DMS53 treated with DMSO at 0.1 percent for 48 hours (cell line): Measurements from ENCODE around the gene LRRC2.
"Not testable (repeated sequence)": the region's sequence is repeated elsewhere in the genome, so short reads cannot be mapped to it uniquely, and the experiment has no call there.

ENCODE experiments used
- DNase-seq: peaks from one replicate; lab custom pipeline; 2025; ENCODE audit not compliant: unreplicated experiment; lab: John Stamatoyannopoulos, UW

The LRRC2 gene, protein sequence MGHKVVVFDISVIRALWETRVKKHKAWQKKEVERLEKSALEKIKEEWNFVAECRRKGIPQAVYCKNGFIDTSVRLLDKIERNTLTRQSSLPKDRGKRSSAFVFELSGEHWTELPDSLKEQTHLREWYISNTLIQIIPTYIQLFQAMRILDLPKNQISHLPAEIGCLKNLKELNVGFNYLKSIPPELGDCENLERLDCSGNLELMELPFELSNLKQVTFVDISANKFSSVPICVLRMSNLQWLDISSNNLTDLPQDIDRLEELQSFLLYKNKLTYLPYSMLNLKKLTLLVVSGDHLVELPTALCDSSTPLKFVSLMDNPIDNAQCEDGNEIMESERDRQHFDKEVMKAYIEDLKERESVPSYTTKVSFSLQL

DNA sequence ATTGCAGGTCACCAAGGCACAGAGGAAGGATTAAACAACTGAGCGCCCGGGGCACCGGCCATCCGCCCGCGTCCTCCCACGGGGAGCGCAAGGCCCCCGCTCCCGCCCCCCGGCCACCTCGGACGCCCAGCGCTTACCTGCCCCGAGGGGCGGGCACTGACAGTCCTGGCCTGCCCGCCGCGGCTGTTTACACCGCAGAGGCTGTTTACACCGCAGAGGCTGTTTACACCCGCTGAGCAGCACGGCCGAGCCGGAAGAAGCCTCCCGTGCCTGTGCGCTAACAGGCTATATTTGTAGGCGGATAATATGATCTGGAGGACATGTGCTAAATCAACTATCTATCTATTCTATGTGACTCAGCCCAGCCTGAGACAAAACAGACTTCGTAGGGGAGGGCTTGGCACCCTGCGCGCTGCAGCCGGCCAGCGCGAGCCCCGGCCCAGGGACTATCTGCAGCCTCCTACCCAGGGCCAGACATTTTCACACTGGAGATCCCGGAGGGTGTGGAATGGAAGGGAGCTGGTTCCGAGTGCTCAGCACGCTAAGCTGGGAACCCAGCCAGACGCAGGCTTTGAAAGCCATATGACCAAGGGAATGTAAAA, at the start of gene LRRC2:
Gene LRRC2, minus strand, starts transcription at position 263 of the 602 bp plus-strand sequence. CDS start 14,711 bp downstream, outside the sequence.
- peak; percentile 20 for DNase-seq

DNA sequence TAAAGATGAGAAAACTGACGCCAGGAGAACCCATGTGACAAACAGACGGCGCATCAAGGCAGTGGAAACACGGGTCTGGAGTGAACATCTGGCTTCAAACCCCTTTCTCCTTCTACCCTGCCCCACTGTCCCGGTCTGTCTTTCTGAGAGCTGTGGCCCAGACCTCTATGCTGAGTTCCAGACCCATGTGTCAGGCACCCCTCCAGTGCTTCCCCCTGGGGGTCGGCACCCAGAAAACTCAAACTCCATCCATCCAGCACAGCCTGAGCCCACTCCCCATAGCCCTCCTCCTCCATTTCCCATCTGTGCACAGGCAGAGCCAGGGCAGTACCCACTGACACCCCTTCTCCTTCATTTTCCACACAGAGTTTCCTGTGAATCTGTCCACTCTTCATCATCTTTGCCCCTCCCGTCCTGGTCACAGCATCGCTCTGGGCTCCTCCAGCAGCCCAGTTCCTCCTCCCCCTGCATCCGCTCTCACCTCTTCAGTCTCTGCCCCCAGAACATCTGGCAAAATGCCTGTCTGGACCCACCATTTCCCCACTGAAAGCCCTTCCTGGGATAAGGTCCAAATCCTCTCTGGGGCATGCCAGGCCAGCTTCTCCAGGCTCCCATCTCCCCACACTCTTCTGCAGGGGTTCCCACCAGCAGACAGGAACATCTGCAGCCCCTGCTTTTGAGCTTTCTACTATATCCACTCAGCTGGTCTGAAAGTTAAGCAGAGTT, 49.1 kb upstream of the LRRC2 start:
- no peak for DNase-seq

DNA sequence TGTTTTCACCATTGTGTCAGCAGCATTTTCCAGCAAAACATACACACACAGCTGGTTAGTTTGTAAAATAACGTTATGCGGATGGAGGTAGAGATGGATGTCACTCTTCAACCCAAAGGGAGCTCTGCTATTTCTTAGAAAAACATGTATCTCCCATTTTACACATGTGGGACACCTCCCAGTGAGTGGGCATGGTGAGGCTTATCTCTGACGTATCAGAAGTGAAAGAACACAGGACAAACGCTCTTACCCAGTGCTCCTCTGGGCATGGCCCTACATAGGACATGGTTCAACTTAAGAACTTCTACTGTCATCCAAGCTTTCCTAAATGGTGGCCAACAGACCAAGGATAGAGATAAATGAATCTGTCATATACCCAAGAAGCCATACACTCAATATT, 48.3 kb upstream of the LRRC2 start:
- no peak for DNase-seq

DNA sequence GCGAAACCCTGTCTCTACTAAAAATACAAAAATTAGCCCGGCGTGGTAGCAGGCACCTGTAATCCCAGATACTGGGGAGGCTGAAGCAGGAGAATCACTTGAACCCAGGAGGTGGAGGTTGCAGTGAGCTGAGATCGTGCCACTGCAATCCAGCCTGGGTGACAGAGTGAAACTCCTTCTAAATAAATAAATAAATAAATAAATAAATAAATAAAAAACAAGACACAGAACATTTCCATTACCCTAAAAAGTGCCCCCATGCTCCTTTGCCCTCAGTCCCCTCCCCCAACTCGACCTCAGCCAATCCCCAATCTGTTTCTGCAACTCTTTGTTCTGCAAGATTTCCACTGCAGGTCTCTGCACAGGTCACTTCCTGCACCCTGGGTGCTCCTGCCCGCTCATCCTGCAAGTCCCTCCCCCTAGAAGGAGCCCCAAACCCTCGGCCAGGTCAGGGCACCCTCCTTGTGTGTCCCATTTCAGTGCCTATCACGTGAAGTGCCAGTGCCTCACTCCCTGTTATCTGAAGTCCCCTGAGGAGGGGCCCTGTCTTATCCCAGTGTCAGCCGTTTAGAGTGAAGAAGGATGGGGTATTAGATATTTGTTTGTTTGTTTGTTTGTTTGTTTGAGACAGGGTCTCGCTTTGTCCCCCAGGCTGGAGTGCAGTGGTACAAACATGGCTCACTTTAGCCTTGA, 47.4 kb upstream of the LRRC2 start:
- no peak for DNase-seq

DNA sequence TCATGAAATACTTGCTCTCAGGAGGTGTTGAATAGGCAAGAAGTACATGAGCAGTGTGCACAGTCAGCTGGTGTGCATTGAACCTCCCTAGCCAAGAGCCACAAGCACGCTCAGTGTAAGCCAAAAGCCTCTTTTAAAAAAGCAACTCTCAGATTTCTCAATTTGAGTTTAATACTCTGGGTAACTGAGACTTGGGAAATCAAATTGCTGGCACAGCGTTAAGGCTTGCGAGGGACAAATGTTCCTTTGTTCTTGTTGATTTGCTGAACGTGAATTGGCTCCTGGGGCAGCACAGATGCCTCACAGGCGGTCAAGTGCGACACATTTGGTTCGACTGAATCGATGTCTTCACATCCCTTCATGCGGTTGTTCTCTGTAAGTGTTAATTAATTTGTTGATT, 46.2 kb upstream of the LRRC2 start, which contains the start of gene FAM240A:
Gene FAM240A, plus strand, starts transcription at position 202 of the 400 bp plus-strand sequence. Its CDS starts 159 bp downstream, at position 361.
- no peak for DNase-seq

DNA sequence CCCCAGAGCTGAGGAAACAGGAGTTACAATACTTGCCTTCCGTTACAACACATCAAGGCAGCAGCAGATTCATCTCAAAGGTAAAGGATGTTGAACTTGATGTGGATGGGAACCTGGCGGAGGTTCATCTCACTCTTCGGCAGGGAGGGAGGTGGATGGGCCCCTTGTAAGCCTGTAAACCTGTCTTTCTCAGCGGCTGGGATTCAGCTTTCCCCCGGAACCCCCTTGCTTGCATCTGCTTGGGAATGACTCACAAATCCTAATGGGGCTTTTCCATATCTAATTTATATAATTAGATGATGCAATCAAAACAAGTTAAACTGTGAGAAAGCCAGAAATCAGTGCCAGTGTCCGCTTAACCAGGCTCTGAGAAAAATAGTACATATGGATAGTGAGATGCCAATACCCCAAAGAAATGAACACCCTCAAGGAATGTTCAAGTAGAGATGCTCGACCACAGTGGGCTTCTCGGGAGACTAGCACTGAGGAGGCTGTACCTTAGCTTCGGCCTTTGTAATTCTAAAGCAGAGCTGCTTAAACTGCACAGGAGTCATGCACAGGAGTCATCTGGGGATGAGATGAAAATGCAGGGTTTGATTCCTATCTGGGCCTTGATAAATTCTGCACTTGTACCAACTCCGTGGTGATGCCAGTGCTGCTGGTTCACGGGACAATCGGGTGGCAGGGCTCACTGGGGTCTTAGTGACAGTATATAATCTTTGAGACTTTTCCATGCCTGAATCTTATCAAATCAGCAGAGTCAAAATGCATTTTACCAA, 44.0 kb upstream of the LRRC2 start:
- no peak for DNase-seq

DNA sequence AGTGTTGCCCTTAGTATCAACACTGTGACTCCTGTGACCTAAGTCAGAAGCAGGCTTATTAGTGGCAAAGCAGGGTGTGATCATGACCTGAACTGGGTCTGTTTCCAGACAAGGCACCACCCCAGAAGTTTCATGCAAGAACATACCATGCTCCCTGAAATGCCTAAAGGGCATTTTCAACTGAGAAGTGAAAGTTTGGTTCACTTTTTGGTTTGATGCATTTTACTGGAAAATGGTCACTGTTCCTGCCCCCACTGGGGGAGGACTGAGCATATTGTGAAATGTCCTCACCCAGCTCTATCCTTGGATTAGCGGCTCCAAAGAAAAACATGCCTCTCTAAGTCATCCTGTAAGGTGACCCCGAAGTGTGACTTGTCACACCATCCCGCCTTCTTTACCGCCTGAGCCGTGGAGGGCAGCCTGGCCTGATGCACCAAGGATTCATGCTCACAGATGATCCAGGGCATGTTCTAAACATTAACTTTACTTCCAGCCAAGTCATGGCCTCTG, 43.2 kb upstream of the LRRC2 start:
- no peak for DNase-seq

DNA sequence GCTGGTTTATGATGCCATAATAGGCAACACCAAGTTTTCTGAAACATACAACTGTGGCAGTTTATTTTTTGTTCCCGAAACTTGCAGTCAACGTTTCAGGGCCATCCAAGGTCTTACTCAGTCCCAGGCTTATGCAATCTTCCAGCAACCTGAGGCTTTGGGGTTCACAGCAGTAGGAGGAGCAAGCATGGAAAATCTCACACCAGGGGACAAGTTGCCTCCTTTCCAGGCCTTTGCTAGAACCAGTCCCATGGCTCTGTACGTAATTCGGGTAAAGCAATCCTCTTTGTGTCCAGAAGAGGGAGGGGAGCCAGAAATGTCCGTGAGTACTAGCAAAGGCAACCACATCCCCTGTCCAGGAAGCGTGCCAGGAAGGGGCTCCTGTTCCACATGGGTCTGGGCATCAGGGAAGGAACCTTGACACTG, 41.5 kb upstream of the LRRC2 start:
- no peak for DNase-seq

DNA sequence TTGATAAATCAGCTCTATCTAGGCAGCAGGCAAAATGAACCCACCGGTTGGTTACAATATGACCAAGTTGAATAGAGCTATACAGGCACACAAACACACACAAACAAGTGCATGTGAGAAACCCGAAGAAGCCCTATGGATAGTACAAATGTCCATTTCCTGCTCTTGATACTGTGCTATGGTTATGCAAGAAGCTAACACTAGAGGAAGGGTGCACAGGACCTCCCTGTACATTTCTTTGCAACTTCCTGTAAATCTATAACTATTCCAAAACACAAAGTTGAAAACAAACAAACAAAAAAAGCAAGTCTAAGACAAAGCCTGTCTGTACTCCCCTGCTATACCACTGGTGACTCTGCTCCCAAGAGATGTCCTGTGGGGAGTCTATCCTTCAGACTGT, 38.0 kb upstream of the LRRC2 start:
- no peak for DNase-seq

DNA sequence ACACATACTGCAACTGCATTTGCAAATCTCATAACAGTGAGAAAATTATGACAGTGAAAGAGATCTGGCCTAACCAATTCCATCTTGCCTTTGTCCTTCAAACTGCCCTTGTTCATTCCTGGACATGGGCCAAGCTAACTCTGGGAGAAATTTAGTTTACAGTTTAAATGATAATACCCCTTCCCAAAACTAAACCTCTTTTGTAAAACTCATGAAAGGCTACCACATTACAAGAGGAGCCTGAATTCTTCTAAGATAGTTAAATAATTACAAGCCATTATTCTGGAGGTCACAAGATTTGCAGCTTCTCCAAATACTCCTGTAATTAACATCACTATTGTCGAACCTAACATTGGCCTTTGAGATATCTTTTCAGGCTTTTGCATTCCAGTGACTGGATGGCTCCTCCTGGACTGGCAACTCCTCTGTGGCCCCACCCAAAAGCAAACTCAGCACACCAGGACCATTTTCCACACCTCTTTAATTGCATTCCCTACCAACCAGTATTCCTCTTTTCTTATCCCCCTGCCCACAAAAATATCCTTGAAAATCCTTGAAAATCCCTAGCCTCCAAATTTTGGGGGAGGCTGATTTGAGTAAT, 37.4 kb upstream of the LRRC2 start:
- DNase-seq = no peak

DNA sequence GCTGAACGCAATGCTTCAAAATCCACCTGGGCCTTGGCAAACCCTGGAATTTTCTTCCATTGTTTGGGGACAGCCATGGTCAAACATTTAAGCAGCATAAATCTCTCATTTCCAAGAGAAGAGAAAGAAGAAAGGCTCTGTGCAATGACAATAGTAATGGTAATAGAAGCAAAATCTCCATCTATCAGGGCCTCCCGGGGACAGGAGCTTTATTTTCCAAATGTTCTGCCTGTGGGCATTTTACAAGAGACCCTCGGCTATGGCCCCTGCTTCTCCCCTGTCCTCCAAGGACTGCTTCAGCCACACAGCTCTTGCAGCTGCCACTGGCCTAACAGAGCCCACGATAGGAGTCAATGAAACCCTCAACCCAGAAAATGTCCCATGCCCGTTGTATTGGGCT, 33.5 kb upstream of the LRRC2 start:
- no peak for DNase-seq

DNA sequence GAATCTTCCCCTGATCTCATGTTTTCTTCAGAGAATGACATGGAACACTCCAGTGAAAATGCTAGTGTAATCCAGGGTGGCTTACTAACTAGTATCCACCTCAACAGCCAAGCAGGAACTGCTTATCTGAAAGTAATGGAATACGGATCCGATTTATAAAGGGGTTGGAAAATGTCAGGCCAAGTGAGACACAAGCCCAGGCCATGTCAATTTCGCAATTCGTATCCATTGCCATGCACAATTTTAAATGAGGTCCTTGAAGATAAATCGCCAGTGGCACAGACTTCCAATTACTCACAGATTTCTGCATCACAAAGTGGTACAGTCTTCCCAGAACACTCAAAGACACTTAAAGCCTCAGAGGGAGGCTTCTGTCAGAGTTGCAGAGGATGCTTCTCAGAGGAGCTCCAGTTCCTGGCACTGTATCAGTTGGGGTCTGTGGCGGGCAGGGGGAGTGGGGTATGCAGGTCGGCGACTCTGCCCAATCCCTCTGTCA, 29.8 kb upstream of the LRRC2 start:
- no peak for DNase-seq

DNA sequence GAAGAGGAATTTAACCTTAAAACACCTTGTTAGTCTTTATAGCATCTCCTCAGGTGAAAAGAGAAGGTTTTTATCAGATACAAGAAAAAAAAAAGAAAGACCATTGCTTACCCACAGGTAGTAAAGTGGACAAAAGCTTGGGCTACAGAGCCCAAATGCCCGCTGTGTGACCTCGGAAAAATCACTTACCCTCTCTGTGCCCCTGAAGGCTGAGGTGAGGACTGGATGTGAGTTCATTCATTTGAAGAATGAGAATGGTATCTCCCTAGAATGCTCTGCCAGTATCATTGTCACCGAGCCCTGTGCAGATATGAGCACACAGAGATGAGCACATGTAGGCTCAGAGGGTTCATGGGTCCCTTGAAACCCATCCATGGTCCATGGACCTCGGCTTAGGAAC, 28.6 kb upstream of the LRRC2 start:
- DNase-seq = no peak

DNA sequence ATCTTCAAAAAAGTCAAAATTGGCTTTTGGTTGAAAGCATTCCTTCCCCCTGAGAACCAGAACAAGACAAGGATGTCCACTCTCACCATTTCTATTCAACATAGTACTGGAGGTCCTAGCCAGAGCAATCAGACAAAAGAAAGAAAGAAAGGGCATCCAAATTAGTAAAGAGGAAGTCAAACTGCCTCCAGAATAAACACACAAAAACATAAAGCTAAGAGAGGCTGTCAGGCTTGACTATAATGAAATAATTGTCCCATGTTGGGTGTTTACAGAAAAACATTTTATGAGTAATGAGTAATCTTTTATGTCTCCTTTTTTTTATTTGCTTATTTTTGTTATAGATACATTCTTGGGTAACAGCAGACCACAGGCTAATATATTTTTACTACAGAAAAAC, 27.9 kb upstream of the LRRC2 start:
- no peak for DNase-seq

DNA sequence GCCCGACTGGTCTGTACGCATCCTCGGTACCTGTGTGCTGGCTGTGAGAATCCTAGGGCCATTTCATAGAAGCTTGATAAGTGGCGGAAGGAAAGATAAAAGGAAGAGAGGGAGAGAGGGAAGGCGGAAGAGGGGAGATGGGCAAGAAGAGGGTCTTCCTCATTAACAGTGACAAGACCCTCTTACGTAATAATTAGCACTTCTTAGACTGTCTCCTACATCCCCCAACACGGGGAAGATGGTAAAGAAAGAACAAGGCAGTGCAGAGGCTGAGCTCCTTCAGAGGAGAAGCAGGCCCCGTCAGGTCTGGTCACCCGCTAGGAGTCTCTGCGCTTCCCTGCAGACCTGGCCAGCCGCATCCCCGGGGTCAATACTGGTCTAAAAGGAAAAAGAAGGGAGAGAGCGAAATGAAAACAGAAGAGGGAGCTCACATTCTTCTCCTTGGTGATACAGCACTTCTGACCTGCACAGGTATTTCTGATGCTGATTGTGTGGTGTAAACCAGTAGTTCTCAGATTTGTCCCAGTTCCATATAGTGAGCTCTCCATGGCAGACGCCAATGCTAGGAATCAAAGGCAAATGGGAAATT, 27.3 kb upstream of the LRRC2 start:
- DNase-seq = no peak

DNA sequence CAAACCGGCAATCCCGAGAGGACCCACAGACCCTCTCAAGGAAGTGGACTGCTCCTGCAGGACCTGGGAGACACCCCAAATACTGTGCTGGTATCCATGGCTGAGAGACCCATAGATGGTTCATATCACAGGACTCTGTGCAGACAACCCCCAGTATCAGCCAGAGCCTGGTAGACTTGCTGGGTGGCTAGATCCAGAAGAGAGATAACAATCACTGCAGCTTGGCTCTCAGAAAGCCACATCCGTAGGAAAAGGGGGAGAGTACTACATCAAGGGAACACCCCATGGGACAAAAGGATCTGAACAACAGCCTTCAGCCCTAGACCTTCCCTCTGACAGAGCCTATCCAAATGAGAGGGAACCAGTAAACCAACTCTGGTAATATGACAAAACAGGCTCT, 21.2 kb upstream of the LRRC2 start:
- not testable (repeated sequence) for DNase-seq

DNA sequence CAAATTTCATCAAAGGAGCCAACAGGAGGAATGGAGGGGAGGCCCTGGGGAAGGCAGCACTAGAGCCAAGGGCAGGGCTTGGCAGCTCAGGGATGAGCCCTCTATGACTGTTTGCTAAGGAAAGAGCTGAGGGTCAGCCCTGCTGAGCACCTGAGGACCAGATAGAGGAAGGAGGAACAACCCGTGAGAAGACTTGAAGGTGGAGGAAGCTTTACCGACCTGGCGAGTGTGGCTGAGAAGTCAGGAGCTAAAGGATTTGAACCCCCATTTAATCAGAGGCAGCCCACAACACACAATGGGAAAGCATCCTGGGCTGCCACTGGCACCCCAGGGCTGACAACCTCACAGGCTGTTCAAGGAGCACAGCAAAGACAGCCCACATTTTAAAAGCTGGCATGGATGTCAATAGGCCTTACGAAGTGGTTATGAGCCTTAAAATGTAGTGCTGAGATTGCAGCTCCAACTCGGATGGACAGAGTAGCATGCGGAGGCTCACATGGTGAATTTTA, 20.7 kb upstream of the LRRC2 start:
- DNase-seq = no peak

DNA sequence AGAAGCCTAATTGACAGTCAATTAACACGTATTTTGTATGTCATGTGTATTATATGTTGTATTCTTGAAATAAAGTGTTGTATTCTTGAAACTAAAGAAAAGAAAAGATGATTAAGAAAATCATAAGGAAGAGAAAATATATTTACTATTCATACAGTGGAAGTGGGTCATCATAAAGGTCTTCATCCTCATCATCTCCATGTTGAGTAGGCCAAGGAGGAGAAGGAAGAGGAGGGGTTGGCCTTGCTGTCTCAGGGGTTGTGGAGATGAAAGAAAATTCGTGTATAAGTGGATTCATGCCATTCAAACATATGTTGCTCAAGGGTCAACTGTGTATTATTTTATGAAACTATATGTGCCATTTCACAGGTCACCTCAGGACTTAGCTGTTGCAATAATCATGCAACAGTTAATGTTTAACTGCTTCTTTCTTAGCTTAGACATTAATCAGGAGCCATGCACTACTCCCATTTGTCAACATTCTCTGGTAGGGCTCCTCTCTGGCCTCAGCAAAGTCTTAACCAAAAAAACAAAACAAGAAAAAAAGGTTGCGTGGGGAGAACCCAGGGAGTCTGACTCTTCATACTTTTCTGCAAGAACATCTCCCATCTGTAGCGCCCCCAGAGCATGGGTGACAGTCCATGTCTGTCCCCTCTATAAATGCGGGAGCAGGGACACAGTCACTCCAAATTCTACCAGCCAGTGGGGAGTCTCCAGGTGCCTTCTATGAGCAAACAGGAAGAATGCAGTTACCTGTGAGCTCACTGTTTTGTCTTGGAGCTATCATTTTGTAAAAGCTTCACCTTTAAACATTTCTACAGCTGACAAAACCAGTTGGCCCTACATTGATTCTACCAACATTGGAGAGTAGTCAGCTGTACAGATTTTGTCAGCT, 19.9 kb upstream of the LRRC2 start:
- DNase-seq = peak; percentile 27
